Astrocyte (in vitro differentiated cells and primary cell): ENCODE data around the gene ZDHHC1. TPM values are rescaled to one million over a fixed set of nuclear protein-coding genes. Genes with fewer than 3 reads are reported as not detected.

ENCODE experiments used
- DNase-seq: peaks from one replicate; pipeline ENCODE4 v3.0.0-alpha.2; 2010; ENCODE audit warnings: low read depth
- FAIRE-seq: peaks from 2 replicates; lab custom pipeline; 2011; peaks lifted over from hg19 to GRCh38; lab: Jason Lieb, UNC
- H2AFZ ChIP-seq: 2 replicates; pipeline ENCODE4 v1.6.0; 2012; ENCODE audit warnings: low read depth, low read length, inconsistent platforms
- H3K27ac ChIP-seq: 2 replicates; pipeline ENCODE4 v1.5.1; 2011; ENCODE audit warnings: low read depth, low read length, inconsistent platforms
- H3K27me3 ChIP-seq: 2 replicates; pipeline ENCODE4 v1.6.0; 2011; ENCODE audit warnings: low read length, inconsistent platforms; ENCODE audit not compliant: insufficient read depth
- H3K36me3 ChIP-seq: 2 replicates; pipeline ENCODE4 v1.5.1; 2011; ENCODE audit warnings: low read length, inconsistent platforms; ENCODE audit not compliant: insufficient read depth
- H3K4me1 ChIP-seq: 2 replicates; pipeline ENCODE4 v1.5.1; 2011; ENCODE audit warnings: low read length, inconsistent platforms; ENCODE audit not compliant: insufficient read depth
- H3K4me2 ChIP-seq: 2 replicates; pipeline ENCODE4 v1.6.0; 2012; ENCODE audit warnings: low read length, inconsistent platforms
- H3K4me3 ChIP-seq: 2 replicates; pipeline ENCODE4 v1.5.1; 2011; ENCODE audit warnings: low read depth, mild to moderate bottlenecking, low read length, inconsistent platforms; ENCODE audit not compliant: insufficient read depth
- H3K79me2 ChIP-seq: 2 replicates; pipeline ENCODE4 v1.6.0; 2012; ENCODE audit warnings: mild to moderate bottlenecking, low read length, inconsistent platforms; ENCODE audit not compliant: insufficient read depth
- H3K9ac ChIP-seq: 2 replicates; pipeline ENCODE4 v1.6.0; 2012; ENCODE audit warnings: mild to moderate bottlenecking, low read length, inconsistent platforms
- H3K9me3 ChIP-seq: 2 replicates; pipeline ENCODE4 v1.5.1; 2012; ENCODE audit warnings: low read depth, mild to moderate bottlenecking, low read length, inconsistent platforms; ENCODE audit not compliant: insufficient read depth
- H4K20me1 ChIP-seq: 2 replicates; pipeline ENCODE4 v1.6.0; 2012; ENCODE audit warnings: low read length, inconsistent platforms; ENCODE audit not compliant: insufficient read depth
- H3K27ac Mint-ChIP-seq: one replicate; pipeline ENCODE4 v1.8.0; 2021; ENCODE audit warnings: mild to moderate bottlenecking, mixed read lengths; ENCODE audit not compliant: unreplicated experiment
- H3K27me3 Mint-ChIP-seq: one replicate; pipeline ENCODE4 v1.8.0; 2021; ENCODE audit warnings: low read depth, mixed read lengths; ENCODE audit not compliant: unreplicated experiment
- H3K36me3 Mint-ChIP-seq: one replicate; pipeline ENCODE4 v1.8.0; 2021; ENCODE audit warnings: low read depth, mixed read lengths; ENCODE audit not compliant: unreplicated experiment
- H3K4me1 Mint-ChIP-seq: one replicate; pipeline ENCODE4 v1.8.0; 2021; ENCODE audit warnings: low read depth, mixed read lengths; ENCODE audit not compliant: unreplicated experiment
- H3K4me3 Mint-ChIP-seq: one replicate; pipeline ENCODE4 v1.8.0; 2021; ENCODE audit warnings: mild to moderate bottlenecking, moderate library complexity, mixed read lengths; ENCODE audit not compliant: unreplicated experiment
- H3K9me3 Mint-ChIP-seq: one replicate; pipeline ENCODE4 v1.8.0; 2021; ENCODE audit warnings: mild to moderate bottlenecking, mixed read lengths; ENCODE audit not compliant: unreplicated experiment
- EZH2 ChIP-seq: IDR thresholded peaks from 2 replicates; pipeline ENCODE4 v1.6.1; 2012; ENCODE audit warnings: mild to moderate bottlenecking, low read length, inconsistent platforms; ENCODE audit not compliant: insufficient read depth
- total RNA-seq: library from RNA; stranded (reverse); gene quantifications from 2 replicates; pipeline ENCODE4 v1.2.1, GENCODE V29; 2021
- TF ChIP-seq, protein P1 (sequence below): IDR thresholded peaks from 2 replicates; pipeline ENCODE4 v1.5.1; 2011; ENCODE audit warnings: low read depth, mild to moderate bottlenecking, inconsistent platforms, low read length, moderate library complexity; ENCODE audit not compliant: insufficient read depth

Gene ZDHHC1
- total RNA-seq, 1 donor from 2014 or later = 3.7 TPM

DNA sequence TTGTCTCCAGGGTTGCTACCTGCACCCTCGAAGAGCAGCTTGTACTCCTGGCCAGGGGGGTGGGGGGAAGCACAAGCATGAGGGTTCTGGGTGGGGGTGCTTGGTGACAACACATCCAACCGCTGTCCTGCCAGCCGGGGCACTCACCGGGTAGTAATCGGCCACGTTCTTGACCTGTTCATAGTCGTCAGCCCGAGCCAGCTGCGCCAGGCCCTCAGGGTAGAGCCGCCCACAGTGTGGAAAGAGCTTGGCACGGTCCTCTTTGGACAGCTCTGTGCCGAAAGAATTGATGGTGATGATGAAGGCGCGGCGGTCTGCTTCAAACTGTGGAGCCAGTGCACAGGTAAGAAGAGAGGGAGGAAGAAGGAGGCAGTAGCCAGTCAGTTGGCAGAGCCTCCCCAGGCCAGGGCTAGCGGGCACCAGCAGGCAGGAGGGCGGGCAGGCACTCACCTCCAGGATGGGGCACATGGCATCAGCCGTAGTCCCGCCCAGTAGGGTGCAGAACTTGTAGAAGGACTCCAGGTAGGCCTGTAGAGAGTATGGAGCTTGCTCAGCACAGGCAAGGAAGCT lies 22.6 kb upstream of the ZDHHC1 start:
- Histone ChIP-seq H3K27me3 (no peaks in the 10 kb centered on the region), H3K4me2 (no peak overlapping the region), H4K20me1 (peaks cover 41% of the 10 kb centered on the region), H3K79me2 (no peaks in the 10 kb centered on the region), H2AFZ (no peak overlapping the region), H3K27ac (no peak overlapping the region), H3K4me3 (no peak overlapping the region), H3K9ac (no peak overlapping the region), H3K9me3 (no peaks in the 10 kb centered on the region), H3K36me3 (no peaks in the 10 kb centered on the region), H3K4me1 (no peaks in the 10 kb centered on the region)
- Mint-ChIP-seq H3K4me1 (no peaks in the 10 kb centered on the region), H3K27me3 (no peaks in the 10 kb centered on the region), H3K36me3 (peaks cover 30% of the 10 kb centered on the region), H3K4me3 (no peak overlapping the region), H3K27ac (no peak overlapping the region), H3K9me3 (no peaks in the 10 kb centered on the region)
- FAIRE-seq = no peak
- no peak for DNase-seq
- no peak for TF ChIP-seq EZH2
- TF ChIP-seq, protein P1, sequence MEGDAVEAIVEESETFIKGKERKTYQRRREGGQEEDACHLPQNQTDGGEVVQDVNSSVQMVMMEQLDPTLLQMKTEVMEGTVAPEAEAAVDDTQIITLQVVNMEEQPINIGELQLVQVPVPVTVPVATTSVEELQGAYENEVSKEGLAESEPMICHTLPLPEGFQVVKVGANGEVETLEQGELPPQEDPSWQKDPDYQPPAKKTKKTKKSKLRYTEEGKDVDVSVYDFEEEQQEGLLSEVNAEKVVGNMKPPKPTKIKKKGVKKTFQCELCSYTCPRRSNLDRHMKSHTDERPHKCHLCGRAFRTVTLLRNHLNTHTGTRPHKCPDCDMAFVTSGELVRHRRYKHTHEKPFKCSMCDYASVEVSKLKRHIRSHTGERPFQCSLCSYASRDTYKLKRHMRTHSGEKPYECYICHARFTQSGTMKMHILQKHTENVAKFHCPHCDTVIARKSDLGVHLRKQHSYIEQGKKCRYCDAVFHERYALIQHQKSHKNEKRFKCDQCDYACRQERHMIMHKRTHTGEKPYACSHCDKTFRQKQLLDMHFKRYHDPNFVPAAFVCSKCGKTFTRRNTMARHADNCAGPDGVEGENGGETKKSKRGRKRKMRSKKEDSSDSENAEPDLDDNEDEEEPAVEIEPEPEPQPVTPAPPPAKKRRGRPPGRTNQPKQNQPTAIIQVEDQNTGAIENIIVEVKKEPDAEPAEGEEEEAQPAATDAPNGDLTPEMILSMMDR = no peak

DNA sequence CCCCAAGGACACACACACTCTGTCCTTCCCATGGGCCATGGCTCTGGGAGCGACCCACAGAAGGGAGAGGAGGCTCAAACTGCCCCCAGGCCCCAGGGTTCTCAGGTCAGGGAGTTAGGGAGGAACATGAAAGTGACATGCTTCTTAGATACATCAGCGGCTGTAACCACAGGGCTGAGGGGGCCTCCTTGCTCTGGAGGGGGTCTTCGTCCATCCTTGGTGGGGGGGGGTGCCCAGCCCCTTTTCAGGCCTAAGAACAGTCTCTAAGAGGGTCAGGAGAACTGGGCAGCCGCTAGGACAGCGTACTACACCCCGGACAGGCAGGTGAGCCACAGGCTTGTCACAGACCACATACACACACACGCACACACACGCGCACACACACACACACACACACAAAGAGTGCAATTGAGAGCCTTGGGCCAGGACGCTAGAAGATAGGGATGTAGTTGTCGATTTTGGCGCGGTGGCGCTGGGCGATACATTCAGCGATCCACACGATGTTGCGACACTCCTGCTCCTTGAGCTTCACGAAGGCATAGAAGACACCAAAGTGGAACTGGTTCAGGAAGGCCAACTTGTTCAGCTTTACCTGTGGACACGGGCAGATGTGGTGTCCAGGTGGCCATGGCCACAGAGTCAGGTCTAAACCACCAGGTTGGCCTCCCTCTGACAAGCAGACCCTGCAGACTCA lies 22.0 kb upstream of the ZDHHC1 start:
- H3K4me1 ChIP-seq = no peaks in the 10 kb centered on the region
- DNase-seq (no peak), FAIRE-seq (no peak)
- H3K4me3 ChIP-seq = no peak overlapping the region
- Mint-ChIP-seq H3K36me3 (peaks cover 30% of the 10 kb centered on the region), H3K4me1 (no peaks in the 10 kb centered on the region), H3K4me3 (no peak overlapping the region), H3K27ac (no peak overlapping the region), H3K27me3 (peaks cover 4% of the 10 kb centered on the region), H3K9me3 (no peaks in the 10 kb centered on the region)
- peaks cover 34% of the 10 kb centered on the region for H4K20me1 ChIP-seq
- H3K27ac ChIP-seq = no peak overlapping the region
- H3K9me3 ChIP-seq = no peaks in the 10 kb centered on the region
- no peaks in the 10 kb centered on the region for H3K27me3 ChIP-seq
- H3K4me2 ChIP-seq = no peak overlapping the region
- H3K79me2 ChIP-seq = no peaks in the 10 kb centered on the region
- no peaks in the 10 kb centered on the region for H3K36me3 ChIP-seq
- no peak overlapping the region for H3K9ac ChIP-seq
- no peak overlapping the region for H2AFZ ChIP-seq
- no peak for TF ChIP-seq EZH2
- TF ChIP-seq, protein P1 = no peak

DNA sequence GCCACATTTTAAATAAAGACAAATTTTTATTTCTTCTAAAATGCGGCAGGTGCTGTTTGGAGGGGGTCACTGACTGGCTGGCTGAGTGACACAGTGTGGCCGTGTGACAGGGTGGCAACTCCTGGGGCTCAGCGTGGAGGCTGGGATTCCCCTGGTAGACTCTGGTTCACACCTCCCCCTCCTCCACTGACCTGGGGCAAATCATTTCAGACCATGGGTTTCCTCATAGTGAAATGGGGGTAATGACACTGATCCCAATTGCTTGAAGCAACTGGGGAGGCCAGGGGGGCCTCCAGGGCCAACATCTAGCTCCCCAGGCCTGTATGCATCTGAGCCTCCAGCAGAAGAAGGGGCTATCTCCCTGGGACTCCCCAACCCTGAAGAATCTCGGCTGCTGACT lies 21.2 kb upstream of the ZDHHC1 start:
- no peak overlapping the region for H3K9ac ChIP-seq
- no peak for FAIRE-seq
- no peaks in the 10 kb centered on the region for H3K27me3 ChIP-seq
- no peak for DNase-seq
- H3K27me3 Mint-ChIP-seq = peaks cover 7% of the 10 kb centered on the region
- no peaks in the 10 kb centered on the region for H3K9me3 ChIP-seq
- no peaks in the 10 kb centered on the region for H3K79me2 ChIP-seq
- peaks cover under 1% of the 10 kb centered on the region for H3K4me1 Mint-ChIP-seq
- H3K4me3 Mint-ChIP-seq = no peak overlapping the region
- H3K4me2 ChIP-seq = no peak overlapping the region
- H2AFZ ChIP-seq = no peak overlapping the region
- TF ChIP-seq, protein P1 = no peak
- TF ChIP-seq EZH2 = no peak
- no peaks in the 10 kb centered on the region for H3K4me1 ChIP-seq
- H3K9me3 Mint-ChIP-seq = no peaks in the 10 kb centered on the region
- H3K27ac Mint-ChIP-seq = no peak overlapping the region
- H3K27ac ChIP-seq = no peak overlapping the region
- no peaks in the 10 kb centered on the region for H3K36me3 ChIP-seq
- H3K4me3 ChIP-seq = no peak overlapping the region
- peaks cover 30% of the 10 kb centered on the region for H4K20me1 ChIP-seq
- peaks cover 33% of the 10 kb centered on the region for H3K36me3 Mint-ChIP-seq
